Muscle layer of duodenum (tissue), 2 donors: Measurements from ENCODE around the gene PMIS2.

Experiments
- H3K27ac ChIP-seq: one replicate; pipeline ENCODE4 v1.7.0; 2013; ENCODE audit warnings: mild to moderate bottlenecking, low read length
- H3K27me3 ChIP-seq: one replicate; pipeline ENCODE4 v1.7.0; 2013; ENCODE audit warnings: low read depth, mild to moderate bottlenecking, control low read depth, low read length
- H3K36me3 ChIP-seq, 2 donors: one replicate each; pipeline ENCODE4 v1.7.0; 2013; ENCODE audit warnings: low read length in 2 of 2, control low read depth in 1 of 2, mild to moderate bottlenecking in 1 of 2; ENCODE audit not compliant: insufficient read depth in 2 of 2, control insufficient read depth in 1 of 2
- H3K4me1 ChIP-seq, 2 donors: one replicate each; pipeline ENCODE4 v1.7.0; 2013; ENCODE audit warnings: low read length in 2 of 2, mild to moderate bottlenecking in 2 of 2, control low read depth in 1 of 2, moderate library complexity in 1 of 2; ENCODE audit not compliant: insufficient read depth in 2 of 2, control insufficient read depth in 1 of 2
- H3K4me3 ChIP-seq, 2 donors: one replicate each; pipeline ENCODE4 v1.7.0; 2013; ENCODE audit warnings: low read length in 2 of 2, low read depth in 1 of 2, mild to moderate bottlenecking in 1 of 2
- H3K9me3 ChIP-seq, 2 donors: one replicate each; pipeline ENCODE4 v1.7.0; 2013; ENCODE audit warnings: low read length in 2 of 2, control low read depth in 1 of 2, mild to moderate bottlenecking in 1 of 2; ENCODE audit not compliant: control insufficient read depth in 1 of 2
- donor health status: healthy.

The PMIS2 gene

DNA sequence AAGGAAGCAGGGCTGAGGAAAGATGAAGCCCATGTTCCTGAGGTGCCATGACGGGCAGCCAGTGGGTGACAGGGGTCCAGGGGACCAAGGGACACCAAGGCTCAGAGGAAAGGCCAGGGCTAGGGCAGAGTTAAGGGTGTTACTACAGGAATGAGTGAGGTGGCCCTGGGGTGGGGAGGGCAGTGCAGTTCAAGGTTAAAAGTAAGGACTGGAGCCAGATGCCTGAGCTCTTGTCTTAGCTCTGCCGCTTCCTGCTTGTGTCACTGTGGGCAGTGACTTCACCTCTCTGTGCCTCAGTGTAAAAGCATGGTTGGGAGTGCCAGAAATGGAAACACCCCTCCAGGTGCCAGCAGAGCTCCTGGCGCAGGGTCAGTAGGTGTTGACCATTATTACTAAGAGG, 50.7 kb downstream of the PMIS2 start:
- Histone ChIP-seq H3K9me3 (no peaks in the 10 kb centered on the region), H3K27ac (no peak overlapping the region), H3K4me3 (no peak overlapping the region), H3K27me3 (no peaks in the 10 kb centered on the region), H3K4me1 (peaks cover 0 to 2% of the 10 kb centered on the region in 2 donors), H3K36me3 (peaks cover 30 to 60% of the 10 kb centered on the region in 2 donors)
